IMR-90 (cell line): Measurements from ENCODE around the gene HEPHL1. TPM values are rescaled to one million over a fixed set of nuclear protein-coding genes. Genes with fewer than 3 reads are reported as not detected.

Experiments
- ATAC-seq: fragments of 200-7000 bp; cut with Tn5 transposase; 2 replicates; pipeline ENCODE4 v1.9.1; 2020; ENCODE audit warnings: low read depth, mild to moderate bottlenecking, moderate library complexity
- BruUV-seq: library from RNA; stranded (reverse); fragments of 400-500 nt; replicated peaks from 2 replicates; lab custom pipeline; 2021; lab: Mats Ljungman, UMichigan
- CTCF ChIA-PET: fragments of 300-600 bp; formaldehyde crosslinking; extraction: SDS; loops from one replicate; lab custom pipeline; 2021; ENCODE audit warnings: antibody characterized with exemption; lab: Yijun Ruan, JAX
- POLR2A ChIA-PET: fragments of 300-600 bp; sonication (Branson Sonifier 250); formaldehyde crosslinking; loops from one replicate; lab custom pipeline; 2022; ENCODE audit warnings: antibody characterized with exemption; ENCODE audit not compliant: unreplicated experiment; lab: Charles Lee
- DNase-seq: peaks from one replicate; pipeline ENCODE4 v3.0.0; 2013
- H2AFZ ChIP-seq: replicated peaks from 2 replicates; pipeline ENCODE3; 2013; ENCODE audit warnings: low read length, mild to moderate bottlenecking; ENCODE audit not compliant: poor library complexity
- H2AK5ac ChIP-seq: 2 replicates; pipeline ENCODE4 v1.6.1; 2013; ENCODE audit warnings: low read depth, low read length, inconsistent platforms
- H2AK9ac ChIP-seq: replicated peaks from 2 replicates; pipeline ENCODE3; 2013; ENCODE audit warnings: mild to moderate bottlenecking, low read depth, low read length, moderate library complexity; ENCODE audit not compliant: poor library complexity
- H2BK120ac ChIP-seq: 2 replicates; pipeline ENCODE4 v1.6.1; 2013; ENCODE audit warnings: low read depth, low read length, inconsistent platforms
- H2BK15ac ChIP-seq: 3 replicates; pipeline ENCODE4 v1.6.1; 2013; ENCODE audit warnings: low read depth, low read length, inconsistent platforms
- H2BK20ac ChIP-seq: 2 replicates; pipeline ENCODE4 v1.6.1; 2013; ENCODE audit warnings: low read depth, mild to moderate bottlenecking, inconsistent platforms, low read length, moderate library complexity
- H2BK5ac ChIP-seq: 2 replicates; pipeline ENCODE4 v1.6.1; 2013; ENCODE audit warnings: mild to moderate bottlenecking, low read depth, low read length, inconsistent platforms; ENCODE audit not compliant: poor library complexity, severe bottlenecking
- H3K14ac ChIP-seq: replicated peaks from 2 replicates; pipeline ENCODE4 v1.6.1; 2013; ENCODE audit warnings: low read depth, low read length, inconsistent platforms
- H3K18ac ChIP-seq: 2 replicates; pipeline ENCODE4 v1.6.1; 2013; ENCODE audit warnings: low read depth, low read length, control low read depth
- H3K23ac ChIP-seq: 2 replicates; pipeline ENCODE4 v1.6.1; 2013; ENCODE audit warnings: low read depth, low read length, inconsistent platforms
- H3K27ac ChIP-seq: 2 replicates; pipeline ENCODE4 v1.5.1; 2013; ENCODE audit warnings: mild to moderate bottlenecking, control low read depth, low read length; ENCODE audit not compliant: insufficient read depth
- H3K27me3 ChIP-seq: 2 replicates; pipeline ENCODE4 v1.6.1; 2013; ENCODE audit warnings: low read length; ENCODE audit not compliant: control insufficient read depth, insufficient read depth
- H3K36me3 ChIP-seq: 2 replicates; pipeline ENCODE4 v1.6.1; 2013; ENCODE audit warnings: low read length, mixed read lengths; ENCODE audit not compliant: control insufficient read depth, insufficient read depth
- H3K4ac ChIP-seq: 2 replicates; pipeline ENCODE4 v1.6.1; 2013; ENCODE audit warnings: low read depth, low read length, inconsistent platforms
- H3K4me1 ChIP-seq: 2 replicates; pipeline ENCODE4 v1.6.1; 2013; ENCODE audit warnings: low read length, mixed read lengths; ENCODE audit not compliant: control insufficient read depth, insufficient read depth
- H3K4me2 ChIP-seq: 2 replicates; pipeline ENCODE4 v1.6.1; 2013; ENCODE audit warnings: low read depth, mild to moderate bottlenecking, control low read depth, low read length, moderate library complexity
- H3K4me3 ChIP-seq: 2 replicates; pipeline ENCODE4 v1.5.1; 2013; ENCODE audit warnings: low read depth, mild to moderate bottlenecking, control low read depth, low read length, moderate library complexity; ENCODE audit not compliant: insufficient read depth
- H3K56ac ChIP-seq: 2 replicates; pipeline ENCODE4 v1.6.1; 2013; ENCODE audit warnings: low read length, inconsistent platforms; ENCODE audit not compliant: insufficient read depth; ENCODE audit errors: extremely low read depth
- H3K79me1 ChIP-seq, 2 experiments: 2 replicates each; pipeline ENCODE4 v1.6.1; 2013; ENCODE audit warnings: low read length in 2 of 2, inconsistent platforms in 1 of 2, low read depth in 1 of 2
- H3K9ac ChIP-seq: 2 replicates; pipeline ENCODE4 v1.6.1; 2013; ENCODE audit warnings: low read depth, low read length, control low read depth
- H3K9me1 ChIP-seq: 2 replicates; pipeline ENCODE4 v1.6.1; 2013; ENCODE audit warnings: low read length, inconsistent platforms; ENCODE audit not compliant: insufficient read depth
- H3K9me3 ChIP-seq: 2 replicates; pipeline ENCODE4 v1.6.1; 2013; ENCODE audit warnings: low read length; ENCODE audit not compliant: control insufficient read depth, insufficient read depth
- H4K20me1 ChIP-seq: 2 replicates; pipeline ENCODE4 v1.6.1; 2013; ENCODE audit warnings: low read length, inconsistent platforms; ENCODE audit not compliant: insufficient read depth
- H4K5ac ChIP-seq: 2 replicates; pipeline ENCODE4 v1.6.1; 2013; ENCODE audit warnings: mild to moderate bottlenecking, low read depth, low read length, control low read depth
- H4K8ac ChIP-seq, 2 experiments: 2 replicates each; pipeline ENCODE4 v1.6.1; 2013; ENCODE audit warnings: low read depth in 2 of 2, low read length in 2 of 2, control low read depth in 1 of 2, inconsistent platforms in 1 of 2
- H4K91ac ChIP-seq: 2 replicates; pipeline ENCODE4 v1.6.1; 2013; ENCODE audit warnings: low read depth, low read length, inconsistent platforms; ENCODE audit not compliant: insufficient read depth
- FOS ChIP-seq: fragments of 150-350 bp; IDR thresholded peaks from 2 replicates; pipeline ENCODE4 v1.6.1; 2016; ENCODE audit warnings: low read depth, low read length
- POLR2A ChIP-seq: IDR thresholded peaks from 2 replicates; pipeline ENCODE4 v1.6.1; 2012; ENCODE audit warnings: mild to moderate bottlenecking, low read depth, low read length
- WGBS, 2 experiments: methylation state at CpG; one replicate each; pipeline versions ENCODE4 v1.1.5 to v1.1.7; 2013; ENCODE audit warnings: missing lambda C conversion rate in 2 of 2; ENCODE audit not compliant: insufficient read length in 1 of 2; ENCODE audit errors: extremely low coverage in 2 of 2; 5-methylcytosine and 5-hydroxymethylcytosine counted together
- dilution Hi-C: fragments of 300-500 bp; cut with HindIII; formaldehyde crosslinking; loops from one replicate; pipeline ENCODE4 v1.14.3; 2018; ENCODE audit warnings: low sequenced_read_pairs; ENCODE audit not compliant: unreplicated experiment
- in situ Hi-C: fragments of 300-500 bp; cut with MboI; formaldehyde crosslinking; loops from 3 replicates; pipeline ENCODE4 v1.14.3; 2019; ENCODE audit warnings: low sequenced_read_pairs, inconsistent platforms, mixed read lengths
- intact Hi-C: fragments of 100-400 bp; cut with micrococcal nuclease; formaldehyde crosslinking; loops from 2 replicates; pipeline ENCODE4 v1.10.0; 2022
- polyA plus RNA-seq, 3 experiments: library from polyadenylated mRNA; depleted of rRNA; stranded (reverse); fragments of >200 nt; gene quantifications; 2 replicates each; pipeline ENCODE4 v1.2.3, GENCODE V29; 2012; ENCODE audit warnings: low replicate concordance in 1 of 3
- total RNA-seq: library from RNA; depleted of rRNA; stranded (reverse); fragments of >200 nt; gene quantifications from 2 replicates; pipeline ENCODE4 v1.2.3, GENCODE V29; 2012

The HEPHL1 gene
- total and polyA plus RNA-seq, 2 of the 4 experiments (the other 2 are of a cell fraction) = under 0.01 to 0.02 TPM

- Histone ChIP-seq H3K9me3 (no peaks in the 10 kb centered on the region), H3K9me1 (no peaks in the 10 kb centered on the region; the same call in 1 of the 2 replicates), H3K27me3 (peaks cover 3% of the 10 kb centered on the region), H2AK9ac (no peak overlapping the region), H2AK5ac (no peak overlapping the region), H3K36me3 (no peaks in the 10 kb centered on the region), H4K5ac (no peak overlapping the region), H3K56ac (no peak overlapping the region), H3K14ac (no peak overlapping the region), H3K23ac (no peak overlapping the region), H2BK5ac (no peak overlapping the region), H3K27ac (no peak overlapping the region), H2BK120ac (no peak overlapping the region), H3K4me1 (no peaks in the 10 kb centered on the region), H4K8ac (no peak overlapping the region), H3K4ac (no peak overlapping the region), H2AFZ (no peak overlapping the region), H2BK20ac (no peak overlapping the region), H4K91ac (no peak overlapping the region), H3K18ac (no peak overlapping the region), H3K9ac (no peak overlapping the region), H3K4me2 (no peak overlapping the region), H3K4me3 (no peak overlapping the region), H2BK15ac (no peak overlapping the region), H4K20me1 (no peaks in the 10 kb centered on the region), H3K79me1 (no peaks in the 10 kb centered on the region)
- ATAC-seq (no peak), DNase-seq (no peak)
- dilution Hi-C loops = no loop called here
- intact Hi-C loops = no loop called here
- in situ Hi-C loops = no loop called here
- no TSS peak for BruUV-seq
- TF ChIP-seq POLR2A (no peak), FOS (no peak)
- WGBS, 2 experiments = no CpG with 5 or more reads among the region's 1 CpG
- ChIA-PET POLR2A (no interaction called here), CTCF (no interaction called here)
Observed at GRCh38 chr11:94084164-94084563, 63.0 kb downstream of the HEPHL1 start.
